OCI-M2 (cell line): Measurements from ENCODE around the gene HOXB1.
"Not testable (repeated sequence)": the region's sequence is repeated elsewhere in the genome, so short reads cannot be mapped to it uniquely, and the experiment has no call there.

Experiments
- DNase-seq: peaks from one replicate; lab custom pipeline; 2025; ENCODE audit not compliant: unreplicated experiment; lab: John Stamatoyannopoulos, UW

HOXB1 gene

GRCh38 chr17:48544349-48545021 is 13.7 kb upstream of the HOXB1 start:
- DNase-seq = no peak

DNA sequence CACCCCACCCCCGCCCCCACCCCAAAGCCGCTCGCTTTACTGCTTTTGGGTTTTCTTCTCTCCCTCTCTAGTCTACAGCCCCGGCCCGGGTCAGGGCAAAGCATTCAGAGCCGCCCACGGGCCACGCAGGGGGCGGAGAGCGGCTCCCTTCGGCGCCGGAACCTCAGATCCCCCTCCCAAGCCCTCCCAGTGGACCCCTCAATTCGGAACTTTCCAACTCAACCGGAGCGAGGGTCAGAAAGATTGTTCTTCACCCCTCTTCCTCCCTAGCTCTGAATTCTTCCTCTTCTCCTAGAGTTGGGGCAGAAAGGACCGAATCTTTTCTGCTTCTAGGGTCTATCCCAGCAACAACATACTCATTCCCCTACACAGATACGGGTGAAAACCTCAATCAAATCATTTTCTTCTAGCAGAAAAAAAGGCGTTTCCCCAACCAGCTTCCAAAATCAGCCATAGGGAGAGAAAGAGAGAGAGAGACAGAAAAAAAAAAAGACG is 13.1 kb upstream of the HOXB1 start:
- DNase-seq = no peak

DNA sequence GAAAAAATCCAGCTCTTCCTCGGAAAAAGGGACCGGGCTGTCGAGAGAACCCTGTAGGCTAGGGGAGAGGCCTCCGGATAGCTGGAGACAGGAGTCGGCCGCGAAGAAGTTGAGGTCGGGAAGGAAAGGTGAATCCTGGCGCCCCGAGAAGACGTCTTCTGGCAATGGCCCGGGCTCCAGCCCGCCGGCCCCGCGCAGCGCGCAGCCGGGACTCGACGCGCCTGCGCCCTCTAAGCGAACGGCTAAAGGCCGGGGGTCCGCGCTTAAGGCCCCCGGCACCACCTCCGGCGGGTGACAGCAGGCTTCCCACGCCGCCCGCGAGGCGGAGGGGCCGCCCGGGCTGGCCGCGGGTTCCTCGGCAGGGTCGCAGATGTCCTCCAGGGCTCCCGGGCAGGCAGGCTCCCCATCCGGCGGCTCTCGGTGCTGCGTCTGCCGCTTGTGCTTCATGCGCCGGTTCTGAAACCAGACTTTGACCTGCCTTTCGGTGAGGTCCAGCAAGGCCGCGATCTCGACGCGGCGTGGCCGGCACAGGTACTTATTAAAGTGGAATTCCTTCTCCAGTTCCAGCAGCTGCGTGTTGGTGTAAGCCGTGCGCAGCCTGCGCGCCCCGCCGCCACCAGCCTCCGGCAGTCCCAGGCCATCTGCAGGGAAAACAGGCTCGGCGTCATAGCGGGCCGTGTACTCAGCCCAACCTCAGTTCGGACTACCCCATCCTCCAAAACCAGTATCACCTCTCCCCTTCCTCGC is 12.5 kb upstream of the HOXB1 start:
- DNase-seq = no peak

GRCh38 chr17:48542698-48543106 is 11.9 kb upstream of the HOXB1 start:
- no peak for DNase-seq

GRCh38 chr17:48542114-48542656 is 11.4 kb upstream of the HOXB1 start:
- DNase-seq = no peak

DNA sequence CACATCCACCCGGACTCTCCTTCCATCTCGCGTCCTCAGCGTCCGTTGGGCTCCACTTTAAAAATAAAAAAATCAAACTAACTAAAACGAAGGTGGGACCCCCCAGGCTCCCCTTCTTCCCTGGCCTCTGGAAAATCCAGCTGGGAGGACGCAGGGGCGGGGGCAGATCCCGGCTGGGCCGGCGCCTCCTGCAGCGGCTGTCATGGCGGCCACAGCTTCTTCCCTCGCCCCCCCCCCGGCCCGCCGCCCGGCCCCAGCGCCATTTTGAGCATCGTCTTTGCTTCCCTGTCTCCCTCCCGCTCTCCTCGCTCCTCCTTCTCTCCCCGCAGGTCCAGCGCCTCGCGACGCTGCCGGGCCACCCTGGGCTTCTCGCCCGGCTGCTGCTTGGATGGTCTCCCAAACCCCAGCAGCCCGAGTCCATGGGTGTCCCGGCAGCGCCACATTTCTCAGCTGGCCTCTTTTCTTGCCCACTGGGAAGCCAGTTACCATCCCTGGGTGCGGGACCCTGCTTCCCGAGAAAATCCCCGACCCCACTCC is 10.8 kb upstream of the HOXB1 start:
- DNase-seq = no peak

- DNase-seq = no peak
Measured at GRCh38 chr17:48541036-48541576, 10.3 kb upstream of the HOXB1 start.

GRCh38 chr17:48540213-48540612 is 9.4 kb upstream of the HOXB1 start:
- DNase-seq = no peak

GRCh38 chr17:48539177-48539576 is 8.4 kb upstream of the HOXB1 start:
- no peak for DNase-seq

GRCh38 chr17:48537316-48537715 is 6.5 kb upstream of the HOXB1 start:
- no peak for DNase-seq

- DNase-seq = not testable (repeated sequence)
Measured at GRCh38 chr17:48535793-48536559, 5.2 kb upstream of the HOXB1 start.

DNA sequence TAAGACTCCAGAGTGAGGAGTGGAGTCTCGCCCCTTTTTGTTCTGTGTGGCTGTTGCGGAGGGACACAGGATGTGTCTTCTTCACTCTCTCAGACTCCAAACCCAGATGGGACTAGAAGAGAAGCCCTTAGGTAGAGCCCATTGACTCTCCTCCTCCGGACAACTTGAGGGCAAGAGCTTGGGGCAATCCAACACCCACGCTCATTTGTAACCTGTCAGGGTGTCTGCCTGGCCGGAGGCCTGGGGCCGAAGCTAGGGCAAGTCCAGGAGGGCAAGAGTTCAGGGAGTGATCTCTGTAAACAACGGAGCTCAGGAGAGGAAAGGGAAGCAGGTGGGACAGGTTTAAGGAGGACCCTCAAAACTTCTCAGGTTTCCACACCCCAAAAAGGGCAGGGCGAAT is 1.4 kb upstream of the HOXB1 start:
- no peak for DNase-seq

DNA sequence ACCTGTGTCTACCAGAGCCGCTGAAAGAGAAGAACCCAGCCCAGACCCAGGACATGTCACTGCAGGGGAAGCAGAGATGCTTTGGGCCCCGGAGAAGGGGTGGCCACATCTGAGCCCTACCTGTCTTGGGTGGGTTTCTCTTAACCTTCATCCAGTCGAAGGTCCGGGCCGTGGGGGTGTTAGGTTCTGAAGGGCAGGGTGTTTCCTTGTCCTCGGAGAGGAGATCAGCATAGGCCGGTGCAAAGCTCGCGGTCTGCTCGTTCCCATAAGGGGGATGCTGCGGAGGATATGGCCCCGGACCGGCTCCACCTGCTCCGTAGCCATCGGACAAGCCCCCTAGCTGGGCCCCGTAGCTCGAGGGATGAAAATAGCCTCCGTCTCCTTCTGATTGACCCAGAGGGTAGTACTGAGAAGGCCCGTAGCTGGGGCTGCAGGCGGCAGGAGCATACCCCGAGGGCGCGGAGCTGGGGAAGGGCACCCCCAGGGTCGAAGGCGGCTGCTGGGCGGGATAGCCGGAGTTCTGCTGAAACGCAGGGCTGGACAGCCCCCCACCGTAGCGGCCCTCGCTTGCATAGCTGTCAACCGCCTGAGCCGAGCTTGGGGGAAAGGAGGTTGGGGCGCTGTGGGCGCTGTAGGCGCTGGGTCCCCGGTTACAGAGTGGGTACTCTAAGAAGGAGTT is 464 bp downstream of the HOXB1 start:
- no peak for DNase-seq

DNA sequence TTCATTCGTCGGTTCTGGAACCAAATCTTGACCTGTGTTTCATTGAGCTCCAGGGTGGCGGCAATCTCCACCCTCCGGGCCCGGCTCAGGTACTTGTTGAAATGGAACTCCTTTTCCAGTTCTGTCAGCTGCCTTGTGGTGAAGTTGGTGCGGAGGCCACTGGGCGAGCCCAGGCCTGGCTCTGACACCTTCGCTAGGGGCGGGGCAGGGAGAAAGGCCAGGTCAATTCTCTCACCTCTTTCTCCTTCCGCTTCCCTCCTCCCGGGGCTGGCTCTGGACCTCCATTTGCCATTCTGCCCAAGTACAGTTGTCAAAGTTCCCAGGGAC is 1.2 kb downstream of the HOXB1 start:
- no peak for DNase-seq

- no peak for DNase-seq
Measured at GRCh38 chr17:48528936-48529682, 1.7 kb downstream of the HOXB1 start.

DNA sequence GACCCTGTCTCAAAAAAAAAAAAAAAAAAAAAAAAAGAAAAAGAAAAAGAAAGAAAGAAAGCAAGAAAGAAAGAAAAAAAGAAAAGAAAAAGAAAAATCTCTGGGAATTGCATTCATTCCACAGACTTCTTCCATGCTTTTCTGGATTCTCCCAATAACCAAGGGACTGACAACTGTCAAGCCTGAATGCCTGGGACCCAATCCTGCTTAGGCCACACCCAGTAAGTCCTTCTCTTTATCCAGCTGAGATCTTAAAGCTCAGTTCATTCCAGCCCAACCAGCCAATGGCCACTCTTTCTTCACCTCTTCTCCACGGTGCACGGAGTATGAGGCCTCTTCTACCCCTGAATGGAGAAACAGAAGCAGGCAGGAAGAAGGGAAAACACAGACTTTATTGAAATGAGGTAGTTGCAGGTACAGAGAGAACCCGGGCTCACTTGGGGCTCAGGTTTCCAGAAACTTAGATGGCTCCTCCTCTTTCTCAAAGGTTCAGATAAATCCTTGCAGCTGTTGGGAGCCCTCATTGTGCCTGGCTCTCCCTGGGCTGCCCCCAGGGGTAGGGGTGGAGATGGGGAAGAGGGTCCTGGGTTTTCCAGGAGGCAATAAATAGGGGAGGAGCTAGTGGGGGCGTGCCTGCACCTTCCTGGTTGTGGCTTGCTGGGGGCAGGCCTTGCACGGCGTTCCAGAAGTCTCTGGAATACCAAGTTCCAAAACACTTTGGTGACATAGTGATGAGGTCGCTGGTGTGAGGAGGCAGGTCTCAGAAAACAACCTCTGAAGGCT is 2.5 kb downstream of the HOXB1 start:
- no peak for DNase-seq

DNA sequence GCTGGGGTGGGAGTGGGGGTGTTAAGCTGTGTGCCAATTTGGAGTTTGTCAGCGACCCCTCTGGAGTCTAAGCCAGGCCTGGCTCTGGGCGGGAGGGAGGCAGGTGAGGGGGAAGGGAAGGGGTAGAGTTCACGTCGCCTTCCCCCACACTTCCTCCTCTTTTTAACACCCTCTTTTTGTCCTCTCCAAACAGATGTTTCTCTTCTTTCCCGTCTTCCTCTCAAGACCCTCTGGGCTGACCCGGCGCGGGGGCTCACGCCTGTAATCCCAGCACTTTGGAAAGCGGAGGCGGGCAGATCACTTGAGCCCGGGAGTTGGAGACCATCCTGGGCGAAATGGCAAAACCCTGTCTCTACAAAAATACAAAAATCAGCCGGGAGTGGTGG is 3.3 kb downstream of the HOXB1 start:
- no peak for DNase-seq

DNA sequence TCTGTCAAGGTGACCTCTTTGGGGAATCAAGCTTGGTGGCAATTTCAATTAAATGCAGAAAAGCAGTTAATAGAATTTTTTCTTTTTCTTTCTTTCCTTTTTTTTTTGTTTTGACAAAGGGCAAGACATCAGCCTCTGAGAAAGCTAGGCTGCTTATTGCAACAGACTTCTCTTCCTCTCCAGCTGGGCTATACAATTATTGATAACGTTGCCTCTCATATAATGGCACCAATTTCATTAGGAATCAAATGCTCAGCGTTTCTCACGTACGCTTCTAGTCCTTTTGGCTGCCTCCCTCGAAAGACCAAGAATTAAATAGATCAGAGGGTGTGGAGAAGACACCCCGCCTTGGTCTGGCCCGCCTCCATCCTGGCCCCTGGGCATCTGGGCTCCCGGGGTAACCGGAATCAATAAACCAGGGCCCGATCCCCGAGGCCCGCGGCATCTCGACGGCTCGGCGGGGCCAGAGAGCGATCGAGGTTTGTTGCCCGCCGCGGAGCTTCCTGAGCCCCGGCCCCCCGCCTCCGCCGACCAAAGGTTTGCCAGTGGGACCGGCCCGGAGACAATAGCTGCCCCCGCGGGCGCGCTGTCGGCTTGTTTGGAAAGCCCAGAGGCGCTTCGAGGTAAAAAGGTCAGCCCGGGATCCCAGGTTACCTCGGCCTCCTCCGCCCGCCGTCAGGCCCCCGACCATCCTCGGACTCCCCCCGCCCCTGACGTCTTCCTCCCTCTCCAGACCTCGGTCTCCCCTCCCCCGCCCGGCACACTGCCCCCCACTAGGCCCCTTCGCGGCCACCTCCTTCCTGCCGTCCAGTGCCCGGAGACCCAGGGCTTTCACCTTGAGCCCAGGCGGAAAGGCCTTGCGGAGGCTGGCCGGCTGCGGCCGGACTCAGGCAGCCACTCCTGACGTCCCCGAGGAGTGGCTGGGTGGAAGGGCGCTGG is 3.9 kb downstream of the HOXB1 start:
- DNase-seq = no peak
